Mucosa of stomach (tissue), 1 donor: ENCODE data around the gene TRIM2.
"Not testable (repeated sequence)": the region's sequence is repeated elsewhere in the genome, so short reads cannot be mapped to it uniquely, and the experiment has no call there.

Experiments used
- H3K27me3 ChIP-seq: one replicate; pipeline ENCODE4 v1.7.0; 2013; ENCODE audit warnings: mild to moderate bottlenecking, low read length; ENCODE audit not compliant: control insufficient read depth, insufficient read depth
- H3K36me3 ChIP-seq: one replicate; pipeline ENCODE4 v1.7.0; 2013; ENCODE audit warnings: low read length; ENCODE audit not compliant: control insufficient read depth, insufficient read depth
- H3K4me1 ChIP-seq: one replicate; pipeline ENCODE4 v1.7.0; 2013; ENCODE audit warnings: mild to moderate bottlenecking, low read length; ENCODE audit not compliant: control insufficient read depth, insufficient read depth
- H3K4me3 ChIP-seq: one replicate; pipeline ENCODE4 v1.7.0; 2013; ENCODE audit warnings: low read length
- H3K9ac ChIP-seq: one replicate; pipeline ENCODE4 v1.7.0; 2013; ENCODE audit warnings: mild to moderate bottlenecking, low read length, moderate library complexity
- H3K9me3 ChIP-seq: one replicate; pipeline ENCODE4 v1.7.0; 2013; ENCODE audit warnings: mild to moderate bottlenecking, low read length, moderate library complexity; ENCODE audit not compliant: control insufficient read depth
- donor health status: Pancreatic carcinoma.

The TRIM2 gene

GRCh38 chr4:153197301-153197700 lies 6.9 kb upstream of the TRIM2 start:
- no peaks in the 10 kb centered on the region for H3K9me3 ChIP-seq
- no peak overlapping the region for H3K4me3 ChIP-seq
- no peaks in the 10 kb centered on the region for H3K36me3 ChIP-seq
- no peak overlapping the region for H3K9ac ChIP-seq
- H3K27me3 ChIP-seq: no peaks in the 10 kb centered on the region
- H3K4me1 ChIP-seq: no peaks in the 10 kb centered on the region

- no peak overlapping the region for H3K9ac ChIP-seq
Measured at GRCh38 chr4:153198719-153199118, 5.5 kb upstream of the TRIM2 start.

GRCh38 chr4:153203746-153204145 lies 497 bp upstream of the TRIM2 start:
- H3K9me3 ChIP-seq, H3K36me3 ChIP-seq, H3K27me3 ChIP-seq: not testable (repeated sequence)
- H3K4me1 ChIP-seq: peaks cover 30% of the 10 kb centered on the region
- H3K4me3 ChIP-seq: peak overlapping the region; percentile 42
- H3K9ac ChIP-seq: peak overlapping the region; percentile 61

More at GRCh38 chr4:153198719-153199118, 5.5 kb upstream of the TRIM2 start:
- Histone ChIP-seq H3K4me1 (no peaks in the 10 kb centered on the region), H3K36me3 (no peaks in the 10 kb centered on the region), H3K27me3 (no peaks in the 10 kb centered on the region), H3K4me3 (no peak overlapping the region), H3K9me3 (no peaks in the 10 kb centered on the region)

DNA sequence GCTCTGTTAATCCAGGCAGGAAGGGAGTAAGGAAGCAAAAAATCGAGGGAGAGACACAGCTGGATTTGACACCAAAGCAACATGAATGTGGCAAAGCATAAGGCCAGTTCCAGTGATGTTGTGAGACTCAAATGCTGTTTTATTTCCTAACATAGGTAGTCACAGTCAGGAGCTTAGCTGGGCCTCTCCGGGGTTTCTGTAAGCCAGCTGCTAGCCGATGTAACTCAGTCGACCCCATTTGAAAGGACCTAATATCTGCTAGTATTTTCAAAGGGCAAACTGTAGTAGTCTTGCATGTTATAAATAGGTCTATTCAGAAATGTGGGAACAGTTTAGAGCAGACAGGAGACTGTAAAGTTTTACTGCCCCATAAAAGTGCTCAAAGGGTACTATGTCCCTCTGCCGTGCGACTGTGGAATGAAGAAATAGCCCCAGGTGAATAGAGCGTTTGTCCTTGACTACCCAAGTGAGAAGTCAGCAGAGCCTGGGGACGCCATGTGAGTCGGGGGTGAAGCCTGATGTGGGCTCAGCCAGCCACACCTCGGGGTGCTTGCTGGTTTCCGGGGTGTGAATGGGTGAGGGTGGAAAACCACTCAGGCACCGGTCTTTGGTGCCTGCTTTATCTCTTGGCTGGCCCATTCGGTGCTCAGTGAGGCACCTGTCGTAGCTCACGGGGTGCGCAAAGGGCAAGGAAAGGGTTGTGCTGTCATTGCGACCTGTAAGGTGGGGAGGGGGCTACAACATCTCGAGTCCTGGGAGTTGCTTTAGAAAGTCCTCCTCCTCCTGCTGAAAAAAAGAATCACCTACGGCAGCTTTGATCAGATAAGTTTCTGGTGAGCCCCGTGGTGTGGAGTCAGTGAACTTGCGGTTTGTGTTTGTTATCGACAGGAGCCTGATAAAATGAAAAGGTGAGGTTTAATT lies 745 bp downstream of the TRIM2 start:
- Histone ChIP-seq H3K4me3 (peak overlapping the region; percentile 42), H3K9ac (peak overlapping the region; percentile 61), H3K36me3 (no peaks in the 10 kb centered on the region), H3K27me3 (no peaks in the 10 kb centered on the region), H3K9me3 (no peaks in the 10 kb centered on the region), H3K4me1 (peaks cover 39% of the 10 kb centered on the region)

- Histone ChIP-seq H3K27me3 (no peaks in the 10 kb centered on the region), H3K9me3 (no peaks in the 10 kb centered on the region), H3K9ac (peak overlapping the region; percentile 61), H3K4me1 (peaks cover 44% of the 10 kb centered on the region), H3K36me3 (no peaks in the 10 kb centered on the region), H3K4me3 (peak overlapping the region; percentile 42)
Measured at GRCh38 chr4:153205757-153206156, 1.5 kb downstream of the TRIM2 start.

GRCh38 chr4:153206534-153206933 lies 2.3 kb downstream of the TRIM2 start:
- peak overlapping the region; percentile 61 for H3K9ac ChIP-seq
- H3K4me3 ChIP-seq: peak overlapping the region; percentile 42
- H3K4me1 ChIP-seq: peaks cover 47% of the 10 kb centered on the region
- no peaks in the 10 kb centered on the region for H3K36me3 ChIP-seq
- H3K27me3 ChIP-seq: no peaks in the 10 kb centered on the region
- H3K9me3 ChIP-seq: no peaks in the 10 kb centered on the region

- H3K4me3 ChIP-seq: peak overlapping the region; percentile 42
- no peaks in the 10 kb centered on the region for H3K27me3 ChIP-seq
- H3K36me3 ChIP-seq: no peaks in the 10 kb centered on the region
- no peaks in the 10 kb centered on the region for H3K9me3 ChIP-seq
- peaks cover 47% of the 10 kb centered on the region for H3K4me1 ChIP-seq
- H3K9ac ChIP-seq: peak overlapping the region; percentile 61
Measured at GRCh38 chr4:153207027-153207426, 2.8 kb downstream of the TRIM2 start.

DNA sequence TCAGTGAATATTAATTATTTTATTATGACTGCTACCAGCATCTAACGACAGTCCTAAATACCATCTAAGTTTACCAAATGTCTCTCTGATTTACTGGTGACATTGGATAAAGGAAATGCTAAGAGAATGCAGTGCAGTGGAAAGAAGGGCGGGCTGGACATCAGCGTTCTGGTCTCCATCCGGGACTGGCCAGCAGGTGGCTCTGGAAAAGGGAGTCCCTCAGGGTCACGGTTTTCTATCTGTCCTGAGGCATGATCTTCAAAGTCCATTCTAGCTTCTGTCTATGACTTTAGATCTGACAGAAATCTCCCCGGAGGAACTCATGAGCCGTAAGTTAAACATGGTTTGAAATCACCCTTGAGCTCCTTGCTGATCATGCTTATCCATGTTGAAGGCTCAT lies 3.3 kb downstream of the TRIM2 start:
- Histone ChIP-seq H3K4me1 (peaks cover 50% of the 10 kb centered on the region), H3K27me3 (no peaks in the 10 kb centered on the region), H3K9ac (no peak overlapping the region), H3K9me3 (no peaks in the 10 kb centered on the region), H3K4me3 (no peak overlapping the region), H3K36me3 (no peaks in the 10 kb centered on the region)

- Histone ChIP-seq H3K36me3 (no peaks in the 10 kb centered on the region), H3K27me3 (no peaks in the 10 kb centered on the region), H3K9me3 (no peaks in the 10 kb centered on the region), H3K4me3 (no peak overlapping the region), H3K9ac (no peak overlapping the region), H3K4me1 (peaks cover 53% of the 10 kb centered on the region)
Measured at GRCh38 chr4:153209410-153209809, 5.2 kb downstream of the TRIM2 start.

DNA sequence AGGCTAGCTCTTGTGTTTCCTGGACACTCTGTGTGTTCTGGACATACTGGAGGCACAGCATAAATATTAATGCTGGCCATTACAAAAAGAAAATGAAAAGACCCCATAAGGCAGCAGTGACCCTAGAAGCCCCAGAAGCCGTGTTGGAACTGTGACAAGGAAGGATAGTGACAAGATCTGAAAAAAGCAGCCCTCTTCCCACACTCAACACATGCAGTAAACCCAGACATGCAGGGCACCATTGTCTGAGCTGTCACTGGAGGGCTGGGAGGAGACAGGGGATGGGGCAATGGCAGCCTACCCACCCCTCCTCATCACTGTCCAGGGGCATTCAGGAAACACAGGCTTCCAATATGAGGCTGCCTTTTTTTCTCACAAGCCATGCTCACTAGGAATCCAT lies 6.5 kb downstream of the TRIM2 start:
- peaks cover 48% of the 10 kb centered on the region for H3K4me1 ChIP-seq

DNA sequence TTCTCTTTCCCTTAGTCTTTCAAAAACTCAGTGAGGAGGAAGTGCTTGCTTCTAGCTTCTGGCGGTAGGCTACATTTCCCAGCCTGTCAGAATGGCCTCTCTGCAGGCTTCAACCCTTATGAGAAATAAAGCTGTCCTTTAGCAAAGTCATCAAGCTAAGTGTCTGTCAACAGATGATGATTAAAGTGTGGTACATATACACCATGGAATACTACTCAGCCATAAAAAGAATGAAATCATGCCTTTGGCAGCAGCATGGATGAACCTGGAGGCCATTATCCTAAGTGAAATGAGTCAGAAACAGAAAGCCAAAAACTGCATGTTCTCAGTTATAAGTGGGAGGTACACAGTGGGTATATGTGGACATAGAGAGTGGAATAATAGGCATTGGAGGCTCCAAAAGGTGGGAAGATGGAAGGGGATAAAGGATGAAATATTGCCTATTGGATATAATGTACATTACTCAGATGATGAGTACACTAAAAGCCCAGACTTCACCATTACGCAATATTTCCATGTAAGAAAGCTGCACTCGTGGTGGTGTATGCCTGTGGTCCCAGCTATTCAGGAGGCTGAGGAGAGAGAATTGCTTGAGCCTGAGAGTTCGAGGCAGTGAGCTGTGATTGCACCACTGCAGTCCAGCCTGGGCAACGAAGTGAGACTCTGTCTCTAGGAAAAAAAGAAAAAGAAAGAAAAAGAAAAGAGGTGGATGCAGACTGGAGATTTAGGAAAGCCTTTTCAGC lies 7.9 kb downstream of the TRIM2 start:
- Histone ChIP-seq H3K9ac (no peak overlapping the region), H3K4me3 (no peak overlapping the region), H3K27me3 (no peaks in the 10 kb centered on the region), H3K36me3 (no peaks in the 10 kb centered on the region), H3K9me3 (no peaks in the 10 kb centered on the region), H3K4me1 (peaks cover 33% of the 10 kb centered on the region)

More for the DNA sequence above, 6.5 kb downstream of the TRIM2 start:
- no peaks in the 10 kb centered on the region for H3K27me3 ChIP-seq
- no peak overlapping the region for H3K4me3 ChIP-seq
- H3K9ac ChIP-seq: no peak overlapping the region
- no peaks in the 10 kb centered on the region for H3K9me3 ChIP-seq
- no peaks in the 10 kb centered on the region for H3K36me3 ChIP-seq

DNA sequence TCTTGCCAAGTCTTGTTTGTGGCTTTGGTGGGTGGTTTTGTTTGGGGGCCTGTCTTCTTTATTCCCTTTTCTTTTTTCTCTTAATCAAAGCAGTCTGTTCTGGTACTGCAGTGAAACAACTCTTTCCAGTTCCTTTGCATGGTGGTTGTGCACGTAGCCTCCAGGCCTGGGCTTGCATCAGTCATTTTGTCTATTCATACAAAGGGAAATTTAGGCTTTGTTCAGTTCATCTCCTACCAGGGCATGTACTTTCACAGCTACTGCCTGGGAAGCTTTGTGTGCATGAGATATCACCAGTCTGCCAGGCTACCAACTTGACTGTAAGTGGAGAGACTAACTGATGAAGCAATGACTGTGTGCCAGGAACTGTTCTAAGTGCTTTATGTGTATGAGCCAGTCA lies 8.5 kb downstream of the TRIM2 start:
- no peaks in the 10 kb centered on the region for H3K36me3 ChIP-seq
- H3K9ac ChIP-seq: no peak overlapping the region
- H3K9me3 ChIP-seq: no peaks in the 10 kb centered on the region
- H3K27me3 ChIP-seq: no peaks in the 10 kb centered on the region
- peaks cover 28% of the 10 kb centered on the region for H3K4me1 ChIP-seq
- no peak overlapping the region for H3K4me3 ChIP-seq
